ENCODE results near the gene IKZF1.

IKZF1 gene

GRCh38 chr7:50284296-50284695, 20.2 kb upstream of the IKZF1 start:
- no peak for DNase-seq

GRCh38 chr7:50285269-50285668, 19.2 kb upstream of the IKZF1 start:
- peak; percentile 11 to 69 for DNase-seq

- DNase-seq, result no peak
Observed at GRCh38 chr7:50287129-50287528, 17.4 kb upstream of the IKZF1 start.

- DNase-seq, result no peak
Observed at GRCh38 chr7:50292165-50292757, 12.3 kb upstream of the IKZF1 start.

- no peak for DNase-seq
Observed at GRCh38 chr7:50292763-50293162, 11.8 kb upstream of the IKZF1 start.

- DNase-seq, result no peak
Observed at GRCh38 chr7:50293509-50294179, 10.9 kb upstream of the IKZF1 start.

- no peak for DNase-seq
Observed at GRCh38 chr7:50295133-50295532, 9.4 kb upstream of the IKZF1 start.

GRCh38 chr7:50296799-50297198, 7.7 kb upstream of the IKZF1 start:
- DNase-seq, result no peak

GRCh38 chr7:50298811-50299562, 5.5 kb upstream of the IKZF1 start:
- DNase-seq, result no peak

- no peak for DNase-seq
Observed at GRCh38 chr7:50300336-50300735, 4.2 kb upstream of the IKZF1 start.

- DNase-seq, result no peak
Observed at GRCh38 chr7:50302486-50303334, 1.8 kb upstream of the IKZF1 start.

- DNase-seq, result no peak
Observed at GRCh38 chr7:50303335-50304128, 984 bp upstream of the IKZF1 start.

- no peak for DNase-seq
Observed at GRCh38 chr7:50304911-50305582, 531 bp downstream of the IKZF1 start.

GRCh38 chr7:50305583-50306493, 1.3 kb downstream of the IKZF1 start:
- DNase-seq, result no peak

- DNase-seq, result no peak
Observed at GRCh38 chr7:50306494-50307367, 2.2 kb downstream of the IKZF1 start.

GRCh38 chr7:50307368-50308032, 3.0 kb downstream of the IKZF1 start:
- no peak for DNase-seq

GRCh38 chr7:50308203-50308531, 3.7 kb downstream of the IKZF1 start:
- DNase-seq, result no peak

- no peak for DNase-seq
Observed at GRCh38 chr7:50308532-50309385, 4.2 kb downstream of the IKZF1 start.

Measured in NCI-H446 (cell line).